Panc1 (cell line): ENCODE results near the gene DNAH6. TPM values are rescaled to one million over a fixed set of nuclear protein-coding genes. Genes with fewer than 3 reads are reported as not detected.

Experiments used
- ATAC-seq: fragments of 200-7000 bp; cut with Tn5 transposase; 2 replicates; pipeline ENCODE4 v1.9.1; 2020; ENCODE audit warnings: mild to moderate bottlenecking, moderate library complexity
- BruUV-seq: library from RNA; stranded (reverse); fragments of 400-500 nt; replicated peaks from 2 replicates; lab custom pipeline; 2021; lab: Mats Ljungman, UMichigan
- CTCF ChIA-PET: fragments of 300-600 bp; sonication (Branson Sonifier 250); formaldehyde crosslinking; loops from one replicate; lab custom pipeline; 2022; ENCODE audit warnings: antibody characterized with exemption; lab: Charles Lee
- POLR2A ChIA-PET: fragments of 300-600 bp; sonication (Branson Sonifier 250); formaldehyde crosslinking; loops from one replicate; lab custom pipeline; 2022; ENCODE audit warnings: antibody characterized with exemption; lab: Charles Lee
- DNase-seq: peaks from one replicate; pipeline ENCODE4 v3.0.0-alpha.2; 2010; ENCODE audit warnings: low read depth, low spot score
- H3K27ac ChIP-seq: 2 replicates; pipeline ENCODE4 v1.5.1; 2011; ENCODE audit warnings: mild to moderate bottlenecking, low read length, inconsistent platforms
- H3K27me3 ChIP-seq: fragments of 200-500 bp; sonication (Bioruptor generic); 2 replicates; pipeline ENCODE4 v1.6.0; 2014; ENCODE audit warnings: low read length, inconsistent platforms; ENCODE audit not compliant: control insufficient read depth, insufficient read depth
- H3K36me3 ChIP-seq: fragments of 200-500 bp; sonication (Bioruptor generic); 2 replicates; pipeline ENCODE4 v1.5.1; 2014; ENCODE audit warnings: inconsistent platforms, mild to moderate bottlenecking, low read length, moderate library complexity; ENCODE audit not compliant: control insufficient read depth, insufficient read depth
- H3K4me1 ChIP-seq: 2 replicates; pipeline ENCODE4 v1.5.1; 2011; ENCODE audit warnings: inconsistent platforms, mild to moderate bottlenecking, low read length, moderate library complexity; ENCODE audit not compliant: control insufficient read depth, insufficient read depth
- H3K4me3 ChIP-seq, 2 experiments: 2 replicates each; pipeline ENCODE4 v1.5.1; 2011 to 2012; ENCODE audit warnings: low read depth in 2 of 2, low read length in 2 of 2, mild to moderate bottlenecking in 2 of 2, inconsistent platforms in 1 of 2, moderate library complexity in 1 of 2
- H3K9me3 ChIP-seq: fragments of 200-500 bp; sonication (Bioruptor generic); 2 replicates; pipeline ENCODE4 v1.5.1; 2014; ENCODE audit warnings: low read depth, mild to moderate bottlenecking, inconsistent platforms, low read length, moderate library complexity; ENCODE audit not compliant: control insufficient read depth, insufficient read depth
- CTCF ChIP-seq: fragments of 450-650 bp; IDR thresholded peaks from 2 replicates; pipeline ENCODE4 v1.5.1; 2017; ENCODE audit warnings: mild to moderate bottlenecking
- POLR2AphosphoS5 ChIP-seq: IDR thresholded peaks from 2 replicates; pipeline ENCODE4 v1.6.1; 2012; ENCODE audit warnings: mild to moderate bottlenecking, low read depth, low read length, moderate library complexity
- SIN3A ChIP-seq: IDR thresholded peaks from 2 replicates; pipeline ENCODE4 v1.6.1; 2012; ENCODE audit warnings: low read depth, mild to moderate bottlenecking, low read length, moderate library complexity, borderline replicate concordance; ENCODE audit not compliant: insufficient read depth
- TCF7L2 ChIP-seq: IDR thresholded peaks from 2 replicates; pipeline ENCODE4 v1.6.1; 2011; ENCODE audit warnings: mild to moderate bottlenecking, low read depth, low read length, inconsistent platforms
- in situ Hi-C: cut with HindIII; loops from 2 replicates; pipeline ENCODE4 v1.10.0; 2016; ENCODE audit warnings: low sequenced_read_pairs, low pct_unique_long_range_greater_than_20kb
- intact Hi-C: fragments of 100-400 bp; cut with micrococcal nuclease; formaldehyde crosslinking; loops from one replicate; pipeline ENCODE4 v1.10.0; 2022; ENCODE audit not compliant: unreplicated experiment
- total RNA-seq: library from RNA; stranded (reverse); gene quantifications from one replicate; pipeline ENCODE4 v1.2.1, GENCODE V29; 2021; ENCODE audit not compliant: unreplicated experiment
- TF ChIP-seq, protein P1 (sequence below), 2 experiments: IDR thresholded peaks; 2 replicates each; pipeline ENCODE4 v1.6.1; 2011 to 2012; ENCODE audit warnings: low read depth in 2 of 2, control low read depth in 1 of 2, low read length in 1 of 2, mild to moderate bottlenecking in 1 of 2, moderate library complexity in 1 of 2; ENCODE audit not compliant: insufficient read depth in 1 of 2

DNAH6 gene
- total RNA-seq, 1 experiment from 2014 or later = 0.26 TPM

GRCh38 chr2:84702941-84703340 is 186.6 kb downstream of the DNAH6 start:
- BruUV-seq = no TSS peak
- Histone ChIP-seq H3K27ac (no peak overlapping the region), H3K4me3 (no peak overlapping the region), H3K27me3 (no peaks in the 10 kb centered on the region), H3K9me3 (no peaks in the 10 kb centered on the region), H3K36me3 (no peaks in the 10 kb centered on the region), H3K4me1 (no peaks in the 10 kb centered on the region)
- no peak for ATAC-seq
- intact Hi-C loops = no loop called here
- TF ChIP-seq TCF7L2 (no peak), SIN3A (no peak), CTCF (no peak), POLR2AphosphoS5 (no peak)
- TF ChIP-seq, protein P1, sequence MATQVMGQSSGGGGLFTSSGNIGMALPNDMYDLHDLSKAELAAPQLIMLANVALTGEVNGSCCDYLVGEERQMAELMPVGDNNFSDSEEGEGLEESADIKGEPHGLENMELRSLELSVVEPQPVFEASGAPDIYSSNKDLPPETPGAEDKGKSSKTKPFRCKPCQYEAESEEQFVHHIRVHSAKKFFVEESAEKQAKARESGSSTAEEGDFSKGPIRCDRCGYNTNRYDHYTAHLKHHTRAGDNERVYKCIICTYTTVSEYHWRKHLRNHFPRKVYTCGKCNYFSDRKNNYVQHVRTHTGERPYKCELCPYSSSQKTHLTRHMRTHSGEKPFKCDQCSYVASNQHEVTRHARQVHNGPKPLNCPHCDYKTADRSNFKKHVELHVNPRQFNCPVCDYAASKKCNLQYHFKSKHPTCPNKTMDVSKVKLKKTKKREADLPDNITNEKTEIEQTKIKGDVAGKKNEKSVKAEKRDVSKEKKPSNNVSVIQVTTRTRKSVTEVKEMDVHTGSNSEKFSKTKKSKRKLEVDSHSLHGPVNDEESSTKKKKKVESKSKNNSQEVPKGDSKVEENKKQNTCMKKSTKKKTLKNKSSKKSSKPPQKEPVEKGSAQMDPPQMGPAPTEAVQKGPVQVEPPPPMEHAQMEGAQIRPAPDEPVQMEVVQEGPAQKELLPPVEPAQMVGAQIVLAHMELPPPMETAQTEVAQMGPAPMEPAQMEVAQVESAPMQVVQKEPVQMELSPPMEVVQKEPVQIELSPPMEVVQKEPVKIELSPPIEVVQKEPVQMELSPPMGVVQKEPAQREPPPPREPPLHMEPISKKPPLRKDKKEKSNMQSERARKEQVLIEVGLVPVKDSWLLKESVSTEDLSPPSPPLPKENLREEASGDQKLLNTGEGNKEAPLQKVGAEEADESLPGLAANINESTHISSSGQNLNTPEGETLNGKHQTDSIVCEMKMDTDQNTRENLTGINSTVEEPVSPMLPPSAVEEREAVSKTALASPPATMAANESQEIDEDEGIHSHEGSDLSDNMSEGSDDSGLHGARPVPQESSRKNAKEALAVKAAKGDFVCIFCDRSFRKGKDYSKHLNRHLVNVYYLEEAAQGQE (IDR thresholded peaks at IDR 0.05; ENCODE audit: insufficient read depth in 1 of 2, low read depth in 2 of 2, low read length in 1 of 2) = no peak
- ChIA-PET CTCF (no interaction called here), POLR2A (no interaction called here)
- in situ Hi-C loops = no loop called here
- no peak for DNase-seq

GRCh38 chr2:84703831-84704230 is 187.5 kb downstream of the DNAH6 start:
- no peaks in the 10 kb centered on the region for H3K4me1 ChIP-seq
- no peak overlapping the region for H3K27ac ChIP-seq
- ATAC-seq (no peak), DNase-seq (no peak)
- no peaks in the 10 kb centered on the region for H3K36me3 ChIP-seq
- TF ChIP-seq, protein P1 (IDR thresholded peaks at IDR 0.05; ENCODE audit: insufficient read depth in 1 of 2, low read depth in 2 of 2, low read length in 1 of 2) = no peak
- TF ChIP-seq SIN3A = no peak
- TF ChIP-seq TCF7L2 = no peak
- TF ChIP-seq CTCF = no peak
- no peak for TF ChIP-seq POLR2AphosphoS5
- no peaks in the 10 kb centered on the region for H3K9me3 ChIP-seq
- POLR2A ChIA-PET = no interaction called here
- no TSS peak for BruUV-seq
- H3K27me3 ChIP-seq = no peaks in the 10 kb centered on the region
- in situ Hi-C loops = no loop called here
- intact Hi-C loops = no loop called here
- CTCF ChIA-PET = no interaction called here
- no peak overlapping the region for H3K4me3 ChIP-seq
